K562 (cell line): Measurements from ENCODE around the gene SLC35F2. TPM values are rescaled to one million over a fixed set of nuclear protein-coding genes. Genes with fewer than 3 reads are reported as not detected.

Source experiments
- BCOR ChIP-seq: fragments of 450-650 bp; IDR thresholded peaks from 2 replicates; pipeline ENCODE4 v1.6.1; 2016
- E2F1 ChIP-seq: sonication (generic); formaldehyde crosslinking; IDR thresholded peaks from 2 replicates; pipeline ENCODE4 v1.8.1; 2023; ENCODE audit warnings: mild to moderate bottlenecking, missing genetic modification reagents, moderate library complexity
- EP400 ChIP-seq: fragments of 450-650 bp; IDR thresholded peaks from 2 replicates; pipeline ENCODE4 v1.6.1; 2017; ENCODE audit warnings: antibody characterized with exemption, mild to moderate bottlenecking, moderate library complexity
- ETV6 ChIP-seq, 3 experiments: fragments of 150-350 bp in 1 of 3; sonication (generic) in 1 of 3; formaldehyde crosslinking in 1 of 3; IDR thresholded peaks; 2 replicates each; pipeline versions ENCODE4 v1.6.1 to v1.8.0; 2014 to 2022; ENCODE audit warnings: borderline replicate concordance in 2 of 3, low read depth in 2 of 3, antibody characterized with exemption in 1 of 3, low read length in 1 of 3, mild to moderate bottlenecking in 1 of 3, missing genetic modification reagents in 1 of 3
- HDAC1 ChIP-seq, 2 experiments: fragments of 450-650 bp; IDR thresholded peaks; 2 replicates each; pipeline ENCODE4 v1.6.1; 2016 to 2017; ENCODE audit warnings: inconsistent platforms in 1 of 2, mild to moderate bottlenecking in 1 of 2, moderate library complexity in 1 of 2
- HES1 ChIP-seq: fragments of 450-650 bp; IDR thresholded peaks from 2 replicates; pipeline ENCODE4 v1.6.1; 2016; ENCODE audit warnings: low read depth, mild to moderate bottlenecking, moderate library complexity
- HLTF ChIP-seq: fragments of 450-650 bp; IDR thresholded peaks from 2 replicates; pipeline ENCODE4 v1.6.1; 2016
- HMBOX1 ChIP-seq: sonication (generic); IDR thresholded peaks from 2 replicates; pipeline ENCODE4 v1.6.1; 2016
- KDM1A ChIP-seq, 2 experiments: fragments of 450-650 bp; IDR thresholded peaks; 2 replicates each; pipeline ENCODE4 v1.6.1; 2016; ENCODE audit warnings: mild to moderate bottlenecking in 2 of 2
- MLLT1 ChIP-seq, 2 experiments: fragments of 450-650 bp; IDR thresholded peaks; 2 replicates each; pipeline ENCODE4 v1.6.1; 2016
- NKRF ChIP-seq: fragments of 450-650 bp; IDR thresholded peaks from 2 replicates; pipeline ENCODE4 v1.6.1; 2016; ENCODE audit warnings: borderline replicate concordance
- NONO ChIP-seq, 2 experiments: fragments of 200-400 bp in 1 of 2; fragments of 450-650 bp in 1 of 2; formaldehyde crosslinking in 1 of 2; IDR thresholded peaks; 2 replicates each; pipeline ENCODE4 v1.6.1; 2017; ENCODE audit warnings: low read depth in 2 of 2, mild to moderate bottlenecking in 2 of 2, moderate library complexity in 2 of 2, low read length in 1 of 2
- PHF21A ChIP-seq: fragments of 450-650 bp; IDR thresholded peaks from 2 replicates; pipeline ENCODE4 v1.6.1; 2017; ENCODE audit warnings: low read depth, borderline replicate concordance
- POLR2G ChIP-seq: fragments of 200-400 bp; formaldehyde crosslinking; IDR thresholded peaks from 2 replicates; pipeline ENCODE4 v1.6.1; 2017; ENCODE audit warnings: low read depth, mild to moderate bottlenecking, antibody characterized with exemption, low read length, moderate library complexity
- SPI1 ChIP-seq: IDR thresholded peaks from 2 replicates; pipeline ENCODE4 v1.6.1; 2011; ENCODE audit warnings: low read depth, low read length, control low read depth, borderline replicate concordance
- ZKSCAN8 ChIP-seq: fragments of 200-800 bp; sonication (Bioruptor generic); IDR thresholded peaks from 2 replicates; pipeline ENCODE4 v1.6.1; 2016; ENCODE audit warnings: missing genetic modification characterization, missing compliant biosample characterization
- ZNF263 ChIP-seq: sonication (generic); formaldehyde crosslinking; IDR thresholded peaks from 2 replicates; pipeline ENCODE4 v1.8.0; 2022; ENCODE audit warnings: mild to moderate bottlenecking, missing genetic modification reagents, borderline replicate concordance
- polyA plus RNA-seq, 8 experiments: library from polyadenylated mRNA; depleted of rRNA in 4 of 8; stranded (reverse) in 5 of 8; unstranded in 3 of 8; fragments of >200 nt; fragmentation: Nextera tagmentation in 2 of 8; fragmentation: Illumina TruSeq in 1 of 8; extraction: Ambion mirVana in 2 of 8; extraction: Trizol in 1 of 8; gene quantifications; 2 replicates each; pipeline versions ENCODE4 v1.2.1 to v1.2.3, GENCODE V29; 2011 to 2014; ENCODE audit warnings: inconsistent platforms in 1 of 8, missing spikeins in 1 of 8
- total RNA-seq, 7 experiments: library from RNA; depleted of rRNA in 6 of 7; stranded (reverse); fragments of >200 nt in 6 of 7; fragmentation: Illumina TruSeq in 2 of 7; extraction: Trizol in 2 of 7; gene quantifications; 2 replicates each; pipeline versions ENCODE4 v1.2.1 to v1.2.3, GENCODE V29; 2011 to 2021; ENCODE audit warnings: low replicate concordance in 1 of 7

SLC35F2 gene
- total and polyA plus RNA-seq, 9 of the 15 experiments (the other 6 are each of a cell fraction or from before 2014, with no cell fraction given), result 28.6 to 63.9 (median 53.4) TPM

GRCh38 chr11:107856981-107857517 lies 1.5 kb downstream of the SLC35F2 start (continued):
- TF ChIP-seq E2F1 (CRISPR knock-in tag) (no peak), PHF21A (0 out of 2 replicates have a peak, but pooled peaks have one; percentile 43), ZNF263 (CRISPR knock-in tag) (peak; percentile 87), POLR2G (no peak), KDM1A (IDR thresholded peaks at IDR 0.05) (0 out of 4 replicates have a peak, but pooled peaks of 1 of the 2 experiments have one; percentile 58), ETV6 (IDR thresholded peaks at IDR 0.05; ENCODE audit: borderline replicate concordance in 1 of 2, low read depth in 2 of 2, low read length in 1 of 2) (peak; percentile 70 to 77; a peak in 2 of 4 replicates), ETV6 (CRISPR knock-in tag; IDR thresholded peaks at IDR 0.05; ENCODE audit: borderline replicate concordance) (no peak), ZKSCAN8 (CRISPR knock-in tag) (no peak), HDAC1 (IDR thresholded peaks at IDR 0.05) (peak in 1 of 2 experiments; percentile 74; a peak in 2 of 4 replicates), NKRF (no peak), HMBOX1 (no peak), EP400 (peak; percentile 30; the same call in 1 of the 2 replicates), SPI1 (no peak), MLLT1 (IDR thresholded peaks at IDR 0.05) (peak in 1 of 2 experiments; percentile 49; a peak in 1 of 4 replicates), HLTF (0 out of 2 replicates have a peak, but pooled peaks have one; percentile 21), NONO (IDR thresholded peaks at IDR 0.05; ENCODE audit: low read depth in 2 of 2, low read length in 1 of 2) (no peak), BCOR (0 out of 2 replicates have a peak, but pooled peaks have one; percentile 41), HES1 (no peak)
